Omental fat pad (tissue), 4 donors: ENCODE measurements around the gene DOLPP1. TPM values are rescaled to one million over a fixed set of nuclear protein-coding genes. Genes with fewer than 3 reads are reported as not detected.

Experiments
- ATAC-seq: fragments of 150-250 bp; one replicate; pipeline ENCODE4 v1.9.1; 2016; ENCODE audit warnings: mild to moderate bottlenecking, moderate library complexity; ENCODE audit not compliant: low FRiP score
- DNase-seq: peaks from one replicate; pipeline ENCODE4 v3.0.0-alpha.2; 2019; ENCODE audit warnings: low spot score
- total RNA-seq, 4 donors: library from RNA; depleted of rRNA; stranded (reverse); fragments of >200 nt; gene quantifications; one replicate each; pipeline ENCODE4 v1.1.0, GENCODE V29; 2016
- TF ChIP-seq, protein P1 (sequence below), 3 donors: fragments of 450-650 bp; IDR thresholded peaks; one replicate each; pipeline ENCODE4 v1.5.1; 2016 to 2017; ENCODE audit warnings: antibody characterized with exemption in 3 of 3, mild to moderate bottlenecking in 3 of 3, moderate library complexity in 2 of 3

DOLPP1 gene
- total RNA-seq, 4 donors from 2014 or later, result 4.8 to 7.2 (median 6.6) TPM

DNA sequence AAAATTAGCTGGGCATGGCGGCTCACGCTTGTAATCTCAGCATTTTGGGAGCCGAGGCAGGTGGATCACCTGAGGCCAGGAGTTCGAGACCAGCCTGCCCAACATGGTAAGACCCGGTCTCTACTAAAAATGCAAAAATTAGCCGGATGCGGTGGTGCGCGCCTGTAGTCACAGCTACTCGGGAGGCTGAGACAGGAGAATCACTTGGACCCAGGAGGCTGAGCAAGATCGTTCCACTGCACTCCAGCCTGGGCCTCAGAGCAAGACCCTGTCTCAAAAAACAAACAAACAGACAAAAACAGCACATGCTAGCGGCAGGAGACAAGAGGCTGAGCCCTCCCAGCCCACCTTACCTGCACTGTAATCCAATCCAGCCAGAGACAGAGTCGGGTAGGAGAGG is 1.1 kb upstream of the DOLPP1 start:
- TF ChIP-seq, protein P1, sequence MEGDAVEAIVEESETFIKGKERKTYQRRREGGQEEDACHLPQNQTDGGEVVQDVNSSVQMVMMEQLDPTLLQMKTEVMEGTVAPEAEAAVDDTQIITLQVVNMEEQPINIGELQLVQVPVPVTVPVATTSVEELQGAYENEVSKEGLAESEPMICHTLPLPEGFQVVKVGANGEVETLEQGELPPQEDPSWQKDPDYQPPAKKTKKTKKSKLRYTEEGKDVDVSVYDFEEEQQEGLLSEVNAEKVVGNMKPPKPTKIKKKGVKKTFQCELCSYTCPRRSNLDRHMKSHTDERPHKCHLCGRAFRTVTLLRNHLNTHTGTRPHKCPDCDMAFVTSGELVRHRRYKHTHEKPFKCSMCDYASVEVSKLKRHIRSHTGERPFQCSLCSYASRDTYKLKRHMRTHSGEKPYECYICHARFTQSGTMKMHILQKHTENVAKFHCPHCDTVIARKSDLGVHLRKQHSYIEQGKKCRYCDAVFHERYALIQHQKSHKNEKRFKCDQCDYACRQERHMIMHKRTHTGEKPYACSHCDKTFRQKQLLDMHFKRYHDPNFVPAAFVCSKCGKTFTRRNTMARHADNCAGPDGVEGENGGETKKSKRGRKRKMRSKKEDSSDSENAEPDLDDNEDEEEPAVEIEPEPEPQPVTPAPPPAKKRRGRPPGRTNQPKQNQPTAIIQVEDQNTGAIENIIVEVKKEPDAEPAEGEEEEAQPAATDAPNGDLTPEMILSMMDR (IDR thresholded peaks at IDR 0.05), result no peak
- DNase-seq, result no peak
- no peak for ATAC-seq

- ATAC-seq, result no peak
- DNase-seq, result no peak
- TF ChIP-seq, protein P1 (IDR thresholded peaks at IDR 0.05), result no peak
Measured at GRCh38 chr9:129080298-129080600, 662 bp upstream of the DOLPP1 start.

- TF ChIP-seq, protein P1 (IDR thresholded peaks at IDR 0.05), result no peak
- peak; percentile 0 for ATAC-seq
- no peak for DNase-seq
Measured at GRCh38 chr9:129081388-129081904, 535 bp downstream of the DOLPP1 start.

DNA sequence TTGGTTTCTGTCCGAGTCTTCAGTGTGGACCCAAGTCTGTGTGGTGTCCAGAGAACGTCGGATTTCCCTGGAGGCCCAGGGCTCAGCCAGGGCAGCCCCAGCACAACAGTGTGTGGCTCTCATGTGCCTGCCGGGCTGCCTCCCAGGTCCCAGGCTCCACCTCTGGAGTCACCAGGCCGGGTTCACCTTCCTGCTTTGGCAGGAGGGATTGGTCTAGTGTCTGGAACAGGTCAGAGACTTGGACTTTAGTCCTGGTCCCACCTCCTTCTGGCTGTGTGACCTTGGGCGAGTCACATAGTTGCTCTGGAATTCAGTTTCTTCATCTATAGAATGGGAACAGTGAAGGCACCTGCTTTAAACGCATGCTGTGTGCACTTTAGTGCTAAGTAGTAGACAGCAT is 3.2 kb downstream of the DOLPP1 start:
- ATAC-seq, result no peak
- TF ChIP-seq, protein P1 (IDR thresholded peaks at IDR 0.05), result no peak
- DNase-seq, result no peak

- ATAC-seq (no peak), DNase-seq (no peak)
- TF ChIP-seq, protein P1 (IDR thresholded peaks at IDR 0.05), result no peak
Measured at GRCh38 chr9:129089246-129089645, 8.3 kb downstream of the DOLPP1 start.

- TF ChIP-seq, protein P1 (IDR thresholded peaks at IDR 0.05), result no peak
- ATAC-seq, result no peak
- DNase-seq, result no peak
Measured at GRCh38 chr9:129093602-129094386, 12.9 kb downstream of the DOLPP1 start.
